ENCODE results near the gene COL13A1. TPM values are rescaled to one million over a fixed set of nuclear protein-coding genes. Genes with fewer than 3 reads are reported as not detected.

COL13A1 gene
- total and polyA plus RNA-seq, 5 experiments from 2014 or later = not detected

DNA sequence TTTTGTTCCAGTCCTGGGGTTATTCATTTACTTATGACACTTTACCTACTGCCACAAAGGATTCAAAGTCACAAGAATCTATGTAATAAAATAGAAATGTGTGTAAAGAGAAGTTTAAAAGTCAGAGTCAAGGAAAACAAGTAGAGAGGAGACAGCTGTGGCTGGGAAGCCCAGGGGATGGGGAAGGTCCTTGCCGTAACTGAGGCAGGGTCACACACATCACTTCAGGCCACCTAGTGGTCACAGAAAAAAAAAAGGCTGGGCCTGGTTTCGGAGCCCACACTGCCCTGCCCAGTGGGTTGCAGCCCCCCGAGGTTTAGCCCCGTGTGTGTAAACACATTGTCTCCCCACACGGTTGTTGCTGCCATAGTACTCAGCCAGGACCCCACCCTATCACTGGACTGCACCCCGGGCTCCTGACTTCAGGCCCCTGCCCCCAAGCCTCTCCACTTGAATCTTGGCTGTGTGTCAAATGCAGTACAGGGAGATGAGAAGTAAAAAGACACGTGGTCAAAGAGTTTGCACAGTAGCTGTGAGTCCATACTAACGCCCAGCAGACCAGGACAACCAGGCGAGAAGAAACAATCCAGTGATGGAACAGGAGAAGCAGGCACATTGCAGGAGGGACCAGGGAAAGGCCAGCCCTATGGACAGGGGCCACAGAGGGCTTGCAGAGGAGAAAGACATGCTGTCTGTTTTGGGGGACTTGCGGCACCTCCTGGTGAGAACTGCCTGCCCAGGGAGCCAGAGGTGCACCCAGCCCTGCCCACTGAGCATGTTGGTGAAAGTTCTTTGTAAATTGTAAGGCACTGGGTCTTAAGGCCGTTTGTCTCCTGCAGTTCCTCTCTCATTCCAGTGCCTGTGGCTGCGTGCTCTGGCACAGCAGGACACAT lies 159.5 kb downstream of the COL13A1 start:
- no peak for ATAC-seq
- POLR2A ChIA-PET = no interaction called here

DNA sequence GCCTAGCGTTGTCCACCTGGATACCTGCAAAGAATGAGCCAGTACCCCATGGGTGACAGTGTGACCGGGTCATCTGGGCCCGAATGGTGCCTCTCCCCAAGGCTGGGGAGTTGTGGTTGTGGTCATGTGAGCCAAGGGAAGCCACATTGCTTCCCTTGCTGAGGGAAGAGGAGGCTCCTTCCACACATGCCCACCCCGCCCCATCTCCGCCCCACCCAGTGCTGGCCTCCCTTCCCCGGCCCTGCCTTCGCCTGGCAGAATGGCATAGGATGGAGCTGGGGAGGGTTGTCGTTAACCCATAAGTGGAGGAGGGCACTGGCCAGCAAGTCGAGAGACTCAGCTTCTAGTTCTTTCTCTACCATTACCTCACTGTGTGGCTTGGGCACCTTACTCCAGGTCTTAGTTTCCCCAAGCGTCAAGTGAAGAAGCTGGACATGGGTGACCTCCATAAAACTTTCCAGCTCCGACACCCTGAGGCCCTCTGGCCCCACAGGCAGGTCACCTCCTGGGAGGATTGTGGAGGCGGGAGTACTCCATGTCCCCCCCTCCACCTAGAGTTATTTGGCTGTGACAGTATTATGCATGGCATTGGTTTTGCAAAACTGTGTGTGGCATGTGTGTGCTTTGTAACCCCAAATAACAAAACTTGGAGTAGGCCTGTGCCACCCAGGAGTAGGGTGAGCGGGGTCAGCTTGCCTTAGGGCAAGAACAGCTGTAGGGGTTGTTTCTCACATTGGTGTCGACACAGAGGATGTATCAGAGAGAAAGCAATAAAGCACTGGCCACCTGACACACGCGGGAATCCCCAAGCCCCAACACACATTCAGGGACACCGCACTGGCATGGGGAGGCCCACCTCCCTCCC lies 160.4 kb downstream of the COL13A1 start:
- ATAC-seq = no peak
- Mint-ChIP-seq H3K27ac (no peak overlapping the region), H3K9me3 (peaks cover 0 to 2% (median 0%) of the 10 kb centered on the region in 9 donors), H3K36me3 (no peaks in the 10 kb centered on the region), H3K4me1 (peaks cover 0 to 14% (median 0%) of the 10 kb centered on the region in 4 donors), H3K27me3 (peaks cover 2 to 22% (median 16%) of the 10 kb centered on the region in 5 donors), H3K4me3 (no peak overlapping the region)
- POLR2A ChIA-PET = no interaction called here
- no peak for DNase-seq

More for the DNA sequence above, 159.5 kb downstream of the COL13A1 start:
- H3K27me3 Mint-ChIP-seq = peaks cover 0 to 22% (median 16%) of the 10 kb centered on the region in 5 donors
- peak overlapping the region in 1 of 10 donors; percentile 19 for H3K27ac Mint-ChIP-seq
- H3K36me3 Mint-ChIP-seq = no peaks in the 10 kb centered on the region
- no peak for DNase-seq
- H3K9me3 Mint-ChIP-seq = peaks cover 0 to 2% (median 0%) of the 10 kb centered on the region in 9 donors
- peaks cover 0 to 14% (median 0%) of the 10 kb centered on the region in 4 donors for H3K4me1 Mint-ChIP-seq
- H3K4me3 Mint-ChIP-seq = no peak overlapping the region

DNA sequence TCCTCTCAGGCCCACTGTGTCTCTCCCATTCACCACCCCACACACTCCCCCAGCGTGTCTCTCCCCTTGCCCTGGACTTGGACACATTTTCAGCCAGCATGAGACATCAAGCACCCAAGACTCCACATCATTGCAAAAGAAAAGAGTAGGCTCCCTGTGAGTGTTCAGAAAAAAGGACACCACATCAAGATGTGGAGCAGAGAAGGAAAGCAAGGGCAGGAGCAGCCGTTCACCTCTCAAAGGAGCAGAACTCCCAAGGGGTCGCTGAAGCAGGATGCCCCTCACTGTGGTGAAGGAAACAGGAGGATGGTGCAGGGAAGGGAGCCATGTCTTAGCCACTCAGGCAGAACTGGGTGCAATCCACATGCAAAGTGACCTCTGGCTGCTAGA lies 161.0 kb downstream of the COL13A1 start:
- H3K27ac Mint-ChIP-seq = no peak overlapping the region
- peaks cover 0 to 14% (median 0%) of the 10 kb centered on the region in 4 donors for H3K4me1 Mint-ChIP-seq
- DNase-seq (no peak), ATAC-seq (no peak)
- H3K9me3 Mint-ChIP-seq = peaks cover 0 to 2% (median 0%) of the 10 kb centered on the region in 9 donors
- H3K36me3 Mint-ChIP-seq = no peaks in the 10 kb centered on the region
- POLR2A ChIA-PET = no interaction called here
- peaks cover 2 to 22% (median 16%) of the 10 kb centered on the region in 5 donors for H3K27me3 Mint-ChIP-seq
- no peak overlapping the region for H3K4me3 Mint-ChIP-seq

GRCh38 chr10:69963178-69963834 lies 161.6 kb downstream of the COL13A1 start:
- no peak overlapping the region for H3K27ac Mint-ChIP-seq
- peaks cover 2 to 22% (median 16%) of the 10 kb centered on the region in 5 donors for H3K27me3 Mint-ChIP-seq
- H3K4me1 Mint-ChIP-seq = peaks cover 0 to 12% (median 0%) of the 10 kb centered on the region in 4 donors
- DNase-seq = no peak
- H3K36me3 Mint-ChIP-seq = no peaks in the 10 kb centered on the region
- POLR2A ChIA-PET = no interaction called here
- H3K9me3 Mint-ChIP-seq = peaks cover 0 to 2% (median 0%) of the 10 kb centered on the region in 9 donors
- ATAC-seq = no peak
- no peak overlapping the region for H3K4me3 Mint-ChIP-seq

DNA sequence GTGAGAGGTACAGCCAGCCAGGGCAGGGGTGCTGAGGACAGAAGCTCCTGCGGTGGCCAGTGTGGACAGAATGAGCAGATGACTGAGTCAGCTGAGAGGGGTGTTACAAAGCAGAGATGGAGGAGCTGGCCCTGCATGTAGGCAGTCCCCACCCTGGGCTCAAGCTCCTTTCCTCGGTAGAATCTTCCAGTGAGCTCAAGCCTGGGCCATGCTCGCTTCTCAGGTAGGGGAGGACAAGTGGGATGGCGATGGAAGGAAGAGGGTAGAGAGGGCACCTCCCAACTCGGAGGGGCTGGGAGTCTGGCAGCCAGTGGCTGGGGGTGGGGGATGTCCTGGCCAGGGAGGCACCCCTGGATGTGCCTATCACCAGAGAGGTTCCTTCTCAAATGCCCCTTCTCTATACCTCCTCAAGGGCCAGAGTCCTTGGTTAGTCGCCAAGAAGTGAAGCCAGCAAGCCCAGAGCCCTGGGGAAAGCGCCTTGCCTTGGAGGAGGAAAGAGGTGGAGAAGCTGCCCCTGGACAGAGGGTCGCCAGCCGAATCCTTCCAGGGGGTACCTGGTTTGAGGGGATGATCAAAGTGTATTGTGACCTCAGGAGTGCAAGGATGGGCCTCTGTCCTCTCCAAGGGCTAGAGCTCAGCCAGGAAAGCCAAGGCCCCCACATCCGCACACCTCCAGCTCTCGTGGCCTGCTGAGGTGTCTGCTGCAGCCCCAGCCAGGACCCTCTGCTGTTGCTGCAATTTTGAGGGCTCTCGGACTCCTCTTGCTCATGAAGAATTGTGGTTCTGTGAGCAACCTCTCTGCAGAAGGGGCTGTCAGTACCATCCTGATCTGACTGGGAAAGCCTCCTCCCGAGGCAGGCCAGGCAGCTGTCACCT lies 162.4 kb downstream of the COL13A1 start:
- no peak for DNase-seq
- Mint-ChIP-seq H3K27me3 (peaks cover 2 to 22% (median 16%) of the 10 kb centered on the region in 5 donors), H3K9me3 (no peaks in the 10 kb centered on the region), H3K36me3 (no peaks in the 10 kb centered on the region), H3K27ac (no peak overlapping the region), H3K4me3 (no peak overlapping the region), H3K4me1 (peaks cover 0 to 11% (median 0%) of the 10 kb centered on the region in 4 donors)
- POLR2A ChIA-PET = no interaction called here
- ATAC-seq = no peak

DNA sequence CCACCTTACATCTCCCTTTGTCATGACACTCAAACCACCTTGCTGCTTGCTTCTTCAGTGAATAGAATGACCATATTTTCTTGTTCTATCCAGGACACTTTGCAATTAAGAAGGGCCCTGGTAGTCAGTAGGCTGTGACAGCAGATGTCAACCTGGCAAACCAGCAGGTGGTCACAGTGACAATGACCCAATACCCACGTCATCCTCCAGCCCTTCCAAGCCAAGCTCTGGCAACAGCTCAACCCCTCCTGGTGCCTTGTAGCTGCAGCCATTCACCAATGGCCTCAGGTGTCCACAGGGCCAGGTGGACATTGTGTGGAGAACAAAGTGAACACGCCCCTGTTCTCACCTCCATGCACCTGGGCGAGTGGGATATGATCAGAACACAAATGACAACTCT lies 163.4 kb downstream of the COL13A1 start:
- POLR2A ChIA-PET = no interaction called here
- H3K27ac Mint-ChIP-seq = no peak overlapping the region
- no peak overlapping the region for H3K4me3 Mint-ChIP-seq
- no peak for ATAC-seq
- no peak for DNase-seq
- no peaks in the 10 kb centered on the region for H3K9me3 Mint-ChIP-seq
- H3K36me3 Mint-ChIP-seq = no peaks in the 10 kb centered on the region
- H3K4me1 Mint-ChIP-seq = peaks cover 0 to 7% (median 0%) of the 10 kb centered on the region in 4 donors
- peaks cover 2 to 22% (median 16%) of the 10 kb centered on the region in 5 donors for H3K27me3 Mint-ChIP-seq

GRCh38 chr10:69965919-69966662 lies 164.4 kb downstream of the COL13A1 start:
- no peak overlapping the region for H3K4me3 Mint-ChIP-seq
- H3K27me3 Mint-ChIP-seq = peaks cover 6 to 22% (median 16%) of the 10 kb centered on the region in 5 donors
- no peak overlapping the region for H3K27ac Mint-ChIP-seq
- ATAC-seq (no peak), DNase-seq (no peak)
- peaks cover 0 to 7% (median 0%) of the 10 kb centered on the region in 4 donors for H3K4me1 Mint-ChIP-seq
- no peaks in the 10 kb centered on the region for H3K9me3 Mint-ChIP-seq
- no peaks in the 10 kb centered on the region for H3K36me3 Mint-ChIP-seq
- POLR2A ChIA-PET = no interaction called here

GRCh38 chr10:69968830-69969229 lies 167.1 kb downstream of the COL13A1 start:
- Mint-ChIP-seq H3K4me3 (no peak overlapping the region), H3K27ac (peak overlapping the region in 2 of 10 donors; percentile 7 to 15), H3K9me3 (no peaks in the 10 kb centered on the region), H3K27me3 (peaks cover 7 to 15% (median 11%) of the 10 kb centered on the region in 5 donors), H3K4me1 (no peaks in the 10 kb centered on the region), H3K36me3 (no peaks in the 10 kb centered on the region)
- POLR2A ChIA-PET = no interaction called here
- no peak for DNase-seq
- no peak for ATAC-seq

GRCh38 chr10:69969977-69970376 lies 168.3 kb downstream of the COL13A1 start:
- H3K4me1 Mint-ChIP-seq = no peaks in the 10 kb centered on the region

GRCh38 chr10:69972981-69973397 lies 171.3 kb downstream of the COL13A1 start:
- ATAC-seq = no peak
- Mint-ChIP-seq H3K36me3 (peaks cover 0 to 10% (median 5%) of the 10 kb centered on the region in 3 donors), H3K27ac (peak overlapping the region in 1 of 10 donors; percentile 11), H3K4me1 (peaks cover 2 to 11% (median 7%) of the 10 kb centered on the region in 4 donors), H3K4me3 (no peak overlapping the region), H3K27me3 (peaks cover 9 to 34% (median 14%) of the 10 kb centered on the region in 5 donors), H3K9me3 (peaks cover 0 to 16% (median 3%) of the 10 kb centered on the region in 9 donors)
- POLR2A ChIA-PET = no interaction called here
- DNase-seq = no peak

More at GRCh38 chr10:69969977-69970376, 168.3 kb downstream of the COL13A1 start:
- POLR2A ChIA-PET = no interaction called here
- DNase-seq (no peak), ATAC-seq (no peak)
- Mint-ChIP-seq H3K4me3 (no peak overlapping the region), H3K27ac (no peak overlapping the region), H3K36me3 (no peaks in the 10 kb centered on the region), H3K27me3 (peaks cover 8 to 22% (median 12%) of the 10 kb centered on the region in 5 donors), H3K9me3 (no peaks in the 10 kb centered on the region)

- H3K4me3 Mint-ChIP-seq = no peak overlapping the region
- no peak overlapping the region for H3K27ac Mint-ChIP-seq
- H3K9me3 Mint-ChIP-seq = peaks cover 0 to 23% (median 8%) of the 10 kb centered on the region in 9 donors
- ATAC-seq (no peak), DNase-seq (no peak)
- H3K27me3 Mint-ChIP-seq = peaks cover 13 to 38% (median 18%) of the 10 kb centered on the region in 5 donors
- peaks cover 3 to 15% (median 5%) of the 10 kb centered on the region in 3 donors for H3K36me3 Mint-ChIP-seq
- POLR2A ChIA-PET = no interaction called here
- H3K4me1 Mint-ChIP-seq = peaks cover 2 to 11% (median 7%) of the 10 kb centered on the region in 4 donors
Measured at GRCh38 chr10:69973678-69974077, 172.0 kb downstream of the COL13A1 start.
